Ishikawa (cell line): ENCODE data around the gene SMIM1.

Source experiments
- CEBPB ChIP-seq: IDR thresholded peaks from 2 replicates; pipeline ENCODE4 v1.6.1; 2012
- EGR1 ChIP-seq: IDR thresholded peaks from 2 replicates; pipeline ENCODE4 v1.6.1; 2012
- EP300 ChIP-seq: IDR thresholded peaks from 2 replicates; pipeline ENCODE4 v1.6.1; 2012; ENCODE audit warnings: borderline replicate concordance
- FOXM1 ChIP-seq: IDR thresholded peaks from 2 replicates; pipeline ENCODE4 v1.6.1; 2012; ENCODE audit warnings: low read depth, borderline replicate concordance
- MAX ChIP-seq: IDR thresholded peaks from 2 replicates; pipeline ENCODE4 v1.6.1; 2012
- NFIC ChIP-seq: IDR thresholded peaks from 2 replicates; pipeline ENCODE4 v1.6.1; 2012
- RAD21 ChIP-seq: IDR thresholded peaks from 2 replicates; pipeline ENCODE4 v1.6.1; 2012; ENCODE audit warnings: low read depth
- REST ChIP-seq: IDR thresholded peaks from 2 replicates; pipeline ENCODE4 v1.6.1; 2012; ENCODE audit warnings: low read depth, mild to moderate bottlenecking
- TAF1 ChIP-seq: IDR thresholded peaks from 2 replicates; pipeline ENCODE4 v1.6.1; 2012; ENCODE audit warnings: low read depth, mild to moderate bottlenecking
- TCF12 ChIP-seq: IDR thresholded peaks from 2 replicates; pipeline ENCODE4 v1.6.1; 2012; ENCODE audit warnings: low read depth
- USF1 ChIP-seq: IDR thresholded peaks from 2 replicates; pipeline ENCODE4 v1.6.1; 2012
- ZBTB7A ChIP-seq: IDR thresholded peaks from 2 replicates; pipeline ENCODE4 v1.6.1; 2012; ENCODE audit warnings: low read depth

GRCh38 chr1:3733094-3733882 is 39.3 kb upstream of the SMIM1 start:
- TF ChIP-seq NFIC (no peak), EGR1 (no peak), REST (no peak), MAX (no peak), TCF12 (no peak), EP300 (no peak), TAF1 (no peak), USF1 (no peak), FOXM1 (no peak), RAD21 (no peak), ZBTB7A (no peak), CEBPB (no peak)
